Fibroblast of lung (primary cell): ENCODE measurements around the gene TMTC2. TPM values are rescaled to one million over a fixed set of nuclear protein-coding genes. Genes with fewer than 3 reads are reported as not detected.

Experiments
- DNase-seq, 2 donors: peaks; one replicate each; pipeline versions ENCODE4 v3.0.0 to v3.0.0-alpha.2; 2010; ENCODE audit warnings: low read depth in 2 of 2
- H2AFZ ChIP-seq: 2 replicates; pipeline ENCODE4 v1.5.1; 2012; ENCODE audit warnings: low read length, control low read depth, inconsistent platforms
- H3K27ac ChIP-seq: 2 replicates; pipeline ENCODE4 v1.5.1; 2011; ENCODE audit warnings: low read length, control low read depth; ENCODE audit not compliant: insufficient read depth
- H3K27me3 ChIP-seq: 2 replicates; pipeline ENCODE4 v1.5.1; 2011; ENCODE audit warnings: mild to moderate bottlenecking, low read length; ENCODE audit not compliant: control insufficient read depth, insufficient read depth
- H3K36me3 ChIP-seq: 2 replicates; pipeline ENCODE4 v1.5.1; 2011; ENCODE audit warnings: low read length; ENCODE audit not compliant: control insufficient read depth, insufficient read depth
- H3K4me1 ChIP-seq: 2 replicates; pipeline ENCODE4 v1.5.1; 2011; ENCODE audit warnings: low read length; ENCODE audit not compliant: control insufficient read depth, insufficient read depth; ENCODE audit errors: extremely low read depth
- H3K4me2 ChIP-seq: 2 replicates; pipeline ENCODE4 v1.5.1; 2011; ENCODE audit warnings: low read length, control low read depth; ENCODE audit not compliant: insufficient read depth; ENCODE audit errors: extremely low read depth
- H3K4me3 ChIP-seq, 4 experiments: fragments of 200-600 bp in 1 of 4; sonication (generic) in 1 of 4; replicated peaks in 1 of 4; 2 replicates each; pipeline ENCODE4 v1.5.1; 2011 to 2016; ENCODE audit warnings: low read length in 4 of 4, low read depth in 3 of 4, mild to moderate bottlenecking in 3 of 4, control low read depth in 2 of 4, inconsistent platforms in 1 of 4, mixed read lengths in 1 of 4; ENCODE audit not compliant: insufficient read depth in 1 of 4; ENCODE audit errors: control extremely low read depth in 1 of 4
- H3K79me2 ChIP-seq: 2 replicates; pipeline ENCODE4 v1.5.1; 2012; ENCODE audit warnings: mild to moderate bottlenecking, low read length, inconsistent platforms; ENCODE audit not compliant: control insufficient read depth, insufficient read depth
- H3K9ac ChIP-seq: 2 replicates; pipeline ENCODE4 v1.5.1; 2011; ENCODE audit warnings: mild to moderate bottlenecking, low read length, control low read depth; ENCODE audit not compliant: insufficient read depth
- H3K9me3 ChIP-seq: 2 replicates; pipeline ENCODE4 v1.5.1; 2012; ENCODE audit warnings: low read depth, low read length; ENCODE audit not compliant: control insufficient read depth, insufficient read depth
- H4K20me1 ChIP-seq: 2 replicates; pipeline ENCODE4 v1.5.1; 2011; ENCODE audit warnings: low read length; ENCODE audit not compliant: control insufficient read depth, insufficient read depth; ENCODE audit errors: extremely low read depth
- CTCF ChIP-seq, 2 donors: IDR thresholded peaks in 1 of 2; conservative IDR thresholded peaks in 1 of 2; 1 replicate in 1 of 2; 2 replicates in 1 of 2; pipeline ENCODE4 v1.5.1; 2011 to 2012; ENCODE audit warnings: low read length in 2 of 2, control low read depth in 1 of 2, inconsistent platforms in 1 of 2, low read depth in 1 of 2, mild to moderate bottlenecking in 1 of 2
- EZH2 ChIP-seq: IDR thresholded peaks from 2 replicates; pipeline ENCODE4 v1.5.1; 2012; ENCODE audit warnings: low read length, control low read depth, mild to moderate bottlenecking; ENCODE audit errors: missing control alignments
- polyA plus RNA-seq, 2 donors: library from polyadenylated mRNA; depleted of rRNA in 1 of 2; stranded (reverse) in 1 of 2; unstranded in 1 of 2; fragments of >200 nt; gene quantifications; 2 replicates each; pipeline ENCODE4 v1.2.1, GENCODE V29; 2011 to 2012; ENCODE audit warnings: missing spikeins in 1 of 2
- total RNA-seq: library from RNA; depleted of rRNA; stranded (reverse); fragments of >200 nt; gene quantifications from 2 replicates; pipeline ENCODE4 v1.2.1, GENCODE V29; 2014

The TMTC2 gene
- total and polyA plus RNA-seq, 2 donors (not counting 1 experiment from before 2014, with no cell fraction given) = 3.5 to 9.7 TPM

- Histone ChIP-seq H3K4me3 (no peak overlapping the region), H3K36me3 (no peaks in the 10 kb centered on the region), H3K4me1 (no peaks in the 10 kb centered on the region), H3K79me2 (no peaks in the 10 kb centered on the region), H3K9me3 (no peaks in the 10 kb centered on the region), H3K27ac (no peak overlapping the region), H3K9ac (no peak overlapping the region), H3K27me3 (no peaks in the 10 kb centered on the region), H3K4me2 (no peak overlapping the region), H2AFZ (no peak overlapping the region), H4K20me1 (no peaks in the 10 kb centered on the region)
- no peak for DNase-seq
- TF ChIP-seq CTCF (conservative IDR thresholded peaks at IDR 0.05 in 1 of 2, IDR thresholded peaks at IDR 0.05 in 1 of 2; ENCODE audit: low read depth in 1 of 2, low read length in 2 of 2) (no peak), EZH2 (no peak)
These were observed 239.9 kb downstream of the TMTC2 start for GRCh38 chr12:82926630-82927029.

DNA sequence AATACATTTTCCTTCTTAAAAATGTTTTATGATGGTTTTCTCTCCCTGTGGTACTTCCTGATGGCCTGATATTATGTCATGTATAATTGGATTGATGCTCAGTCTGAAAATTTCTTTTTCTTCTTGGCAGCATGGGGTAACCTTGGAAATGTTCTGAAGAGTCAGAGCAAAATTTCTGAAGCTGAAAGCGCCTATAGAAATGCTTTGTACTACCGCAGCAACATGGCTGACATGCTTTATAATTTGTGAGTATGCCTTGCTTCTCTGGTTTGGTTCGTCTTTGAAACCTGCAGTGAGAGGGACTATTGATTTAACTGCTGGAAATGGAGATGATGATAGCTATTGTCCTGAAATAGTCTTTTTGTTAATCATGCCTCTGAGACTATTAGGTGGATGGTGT lies 243.6 kb downstream of the TMTC2 start:
- Histone ChIP-seq H4K20me1 (no peaks in the 10 kb centered on the region), H3K36me3 (no peaks in the 10 kb centered on the region), H3K27ac (no peak overlapping the region), H3K79me2 (no peaks in the 10 kb centered on the region), H2AFZ (no peak overlapping the region), H3K4me2 (no peak overlapping the region), H3K4me1 (no peaks in the 10 kb centered on the region), H3K4me3 (no peak overlapping the region), H3K9ac (no peak overlapping the region), H3K9me3 (no peaks in the 10 kb centered on the region), H3K27me3 (no peaks in the 10 kb centered on the region)
- DNase-seq = no peak
- no peak for TF ChIP-seq EZH2

GRCh38 chr12:82931349-82932116 lies 244.8 kb downstream of the TMTC2 start:
- DNase-seq = no peak
- Histone ChIP-seq H2AFZ (no peak overlapping the region), H3K4me1 (no peaks in the 10 kb centered on the region), H3K79me2 (no peaks in the 10 kb centered on the region), H3K27ac (no peak overlapping the region), H3K4me2 (no peak overlapping the region), H3K36me3 (no peaks in the 10 kb centered on the region), H3K4me3 (no peak overlapping the region), H3K9ac (no peak overlapping the region), H4K20me1 (no peaks in the 10 kb centered on the region), H3K27me3 (no peaks in the 10 kb centered on the region), H3K9me3 (no peaks in the 10 kb centered on the region)
- TF ChIP-seq EZH2 (no peak), CTCF (conservative IDR thresholded peaks at IDR 0.05 in 1 of 2, IDR thresholded peaks at IDR 0.05 in 1 of 2; ENCODE audit: low read depth in 1 of 2, low read length in 2 of 2) (no peak)
